NCI-H2029 treated with DMSO at 0.1 percent for 48 hours (cell line): ENCODE results near the gene HAGHL.
A peak's percentile ranks its signal among the peaks of the same experiment; 100 is the strongest.

Source experiments
- DNase-seq: peaks from one replicate; lab custom pipeline; 2025; lab: John Stamatoyannopoulos, UW

HAGHL gene

GRCh38 chr16:726438-727290 lies at the start of gene HAGHL, which contains the start of gene CCDC78:
Gene HAGHL, plus strand, starts transcription at chr16:727106. Its CDS starts 404 bp downstream, at chr16:727510.
Gene CCDC78, minus strand, starts transcription at chr16:726443. Its CDS starts 76 bp downstream, at chr16:726367.
- no peak for DNase-seq

GRCh38 chr16:677316-678190 lies 49.4 kb upstream of the HAGHL start:
- DNase-seq: no peak

GRCh38 chr16:678209-678857 lies 48.6 kb upstream of the HAGHL start:
- no peak for DNase-seq

GRCh38 chr16:678858-679813 lies 47.8 kb upstream of the HAGHL start:
- DNase-seq: peak; percentile 26

- peak; percentile 65 for DNase-seq
Observed at GRCh38 chr16:679814-680624, 46.9 kb upstream of the HAGHL start, which contains the start of gene STUB1. Gene STUB1, plus strand, starts transcription at chr16:680410. Its CDS starts 116 bp downstream, at chr16:680526.

GRCh38 chr16:680625-680945 lies 46.3 kb upstream of the HAGHL start:
- no peak for DNase-seq

- DNase-seq: no peak
Observed at GRCh38 chr16:680967-681745, 45.8 kb upstream of the HAGHL start.

GRCh38 chr16:681746-682427 lies 45.0 kb upstream of the HAGHL start:
- DNase-seq: no peak

GRCh38 chr16:682493-683395 lies 44.2 kb upstream of the HAGHL start:
- DNase-seq: no peak

- DNase-seq: no peak
Observed at GRCh38 chr16:683396-684070, 43.4 kb upstream of the HAGHL start.

GRCh38 chr16:684071-684794 lies 42.7 kb upstream of the HAGHL start, which contains the start of gene JMJD8:
Gene JMJD8, minus strand, starts transcription at chr16:684334. Its CDS starts 15 bp downstream, at chr16:684319.
- peak; percentile 51 for DNase-seq

- peak; percentile 78 for DNase-seq
Observed at GRCh38 chr16:684961-685696, 41.8 kb upstream of the HAGHL start.

GRCh38 chr16:685967-686366 lies 40.9 kb upstream of the HAGHL start:
- DNase-seq: peak; percentile 32

- no peak for DNase-seq
Observed at GRCh38 chr16:686459-687260, 40.2 kb upstream of the HAGHL start.

- no peak for DNase-seq
Observed at GRCh38 chr16:687499-687898, 39.4 kb upstream of the HAGHL start.
